Suprapubic skin (tissue), 4 donors: ENCODE data around the gene PDIK1L. TPM values are rescaled to one million over a fixed set of nuclear protein-coding genes. Genes with fewer than 3 reads are reported as not detected.

Source experiments
- DNase-seq, 2 donors: peaks; one replicate each; pipeline ENCODE4 v3.0.0-alpha.2; 2019; ENCODE audit warnings: low spot score in 2 of 2
- H3K27ac ChIP-seq: fragments of 200-600 bp; sonication (generic); one replicate; pipeline ENCODE4 v1.5.1; 2019
- H3K27me3 ChIP-seq: fragments of 200-600 bp; sonication (generic); one replicate; pipeline ENCODE4 v1.5.1; 2019
- H3K36me3 ChIP-seq: fragments of 200-600 bp; sonication (generic); one replicate; pipeline ENCODE4 v1.5.1; 2019
- H3K4me1 ChIP-seq: fragments of 200-600 bp; sonication (generic); one replicate; pipeline ENCODE4 v1.5.1; 2019
- H3K4me3 ChIP-seq: fragments of 200-600 bp; sonication (generic); one replicate; pipeline ENCODE4 v1.5.1; 2019; ENCODE audit warnings: mild to moderate bottlenecking
- H3K9me3 ChIP-seq: fragments of 200-600 bp; sonication (generic); one replicate; pipeline ENCODE4 v1.5.1; 2019
- EP300 ChIP-seq: sonication (generic); formaldehyde crosslinking; IDR thresholded peaks from one replicate; pipeline ENCODE4 v1.6.1; 2017; ENCODE audit warnings: antibody characterized with exemption
- POLR2A ChIP-seq, 2 donors: fragments of 450-650 bp; IDR thresholded peaks; one replicate each; pipeline ENCODE4 v1.6.1; 2017; ENCODE audit warnings: antibody characterized with exemption in 2 of 2, mild to moderate bottlenecking in 2 of 2, moderate library complexity in 2 of 2
- POLR2AphosphoS5 ChIP-seq, 3 donors: sonication (generic); formaldehyde crosslinking; IDR thresholded peaks; one replicate each; pipeline ENCODE4 v1.6.1; 2017; ENCODE audit warnings: antibody characterized with exemption in 3 of 3
- WGBS: methylation state at CpG from one replicate; pipeline ENCODE4 v1.1.5; 2018; 5-methylcytosine and 5-hydroxymethylcytosine counted together
- total RNA-seq, 4 donors: library from RNA; depleted of rRNA; stranded (reverse); fragments of >200 nt; gene quantifications; one replicate each; pipeline ENCODE4 v1.1.0, GENCODE V29; 2016
- TF ChIP-seq, protein P1 (sequence below), 2 donors: fragments of 200-600 bp in 1 of 2; fragments of 450-650 bp in 1 of 2; sonication (generic) in 1 of 2; IDR thresholded peaks; one replicate each; pipeline ENCODE4 v1.5.1; 2016 to 2019; ENCODE audit warnings: antibody characterized with exemption in 2 of 2, mild to moderate bottlenecking in 1 of 2, moderate library complexity in 1 of 2

The PDIK1L gene
- total RNA-seq, 4 donors from 2014 or later, result 9.1 to 14.1 (median 10.0) TPM

DNA sequence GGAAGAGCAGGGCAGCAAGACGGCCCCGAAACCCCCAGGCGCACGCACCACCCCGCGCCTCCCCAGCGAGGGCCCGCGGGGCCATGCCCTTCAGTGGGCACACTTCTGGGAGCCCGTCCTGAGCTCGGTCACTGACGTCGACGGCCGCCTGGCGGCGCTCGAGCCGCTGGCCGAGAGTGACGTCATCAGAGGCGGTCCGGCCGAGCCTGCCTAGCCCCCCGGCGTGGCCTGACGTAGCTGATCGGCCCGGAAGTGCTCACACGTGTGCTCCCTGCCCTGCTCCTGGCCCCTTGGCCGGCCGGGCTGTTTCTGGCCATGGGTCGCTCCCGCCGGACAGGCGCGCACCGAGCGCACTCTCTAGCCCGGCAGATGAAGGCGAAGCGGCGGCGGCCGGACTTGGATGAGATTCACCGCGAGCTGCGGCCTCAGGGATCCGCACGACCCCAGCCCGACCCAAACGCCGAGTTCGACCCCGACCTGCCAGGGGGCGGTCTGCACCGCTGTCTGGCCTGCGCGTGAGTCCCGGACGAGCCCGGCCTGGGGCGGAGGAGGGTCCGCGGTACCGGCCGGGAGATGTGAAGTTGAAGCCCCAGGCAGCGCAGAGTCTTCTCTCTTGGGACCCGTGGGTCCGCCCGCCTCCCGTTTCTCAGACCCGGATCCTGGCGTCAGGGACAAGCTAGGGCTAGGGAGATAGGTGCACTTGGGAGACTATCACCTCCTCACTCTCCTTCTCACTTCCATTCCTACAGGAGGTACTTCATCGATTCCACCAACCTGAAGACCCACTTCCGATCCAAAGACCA is 58.2 kb downstream of the PDIK1L start, which contains the start of gene ZNF593:
TSS of gene ZNF593 (plus strand) at position 240 of the 803 bp plus-strand sequence. CDS start at position 316, 76 bp downstream.
- no peak for TF ChIP-seq POLR2A (IDR thresholded peaks at IDR 0.05)
- TF ChIP-seq, protein P1, sequence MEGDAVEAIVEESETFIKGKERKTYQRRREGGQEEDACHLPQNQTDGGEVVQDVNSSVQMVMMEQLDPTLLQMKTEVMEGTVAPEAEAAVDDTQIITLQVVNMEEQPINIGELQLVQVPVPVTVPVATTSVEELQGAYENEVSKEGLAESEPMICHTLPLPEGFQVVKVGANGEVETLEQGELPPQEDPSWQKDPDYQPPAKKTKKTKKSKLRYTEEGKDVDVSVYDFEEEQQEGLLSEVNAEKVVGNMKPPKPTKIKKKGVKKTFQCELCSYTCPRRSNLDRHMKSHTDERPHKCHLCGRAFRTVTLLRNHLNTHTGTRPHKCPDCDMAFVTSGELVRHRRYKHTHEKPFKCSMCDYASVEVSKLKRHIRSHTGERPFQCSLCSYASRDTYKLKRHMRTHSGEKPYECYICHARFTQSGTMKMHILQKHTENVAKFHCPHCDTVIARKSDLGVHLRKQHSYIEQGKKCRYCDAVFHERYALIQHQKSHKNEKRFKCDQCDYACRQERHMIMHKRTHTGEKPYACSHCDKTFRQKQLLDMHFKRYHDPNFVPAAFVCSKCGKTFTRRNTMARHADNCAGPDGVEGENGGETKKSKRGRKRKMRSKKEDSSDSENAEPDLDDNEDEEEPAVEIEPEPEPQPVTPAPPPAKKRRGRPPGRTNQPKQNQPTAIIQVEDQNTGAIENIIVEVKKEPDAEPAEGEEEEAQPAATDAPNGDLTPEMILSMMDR (IDR thresholded peaks at IDR 0.05), result peak; percentile 86 to 92
- TF ChIP-seq EP300, result no peak
- TF ChIP-seq POLR2AphosphoS5 (IDR thresholded peaks at IDR 0.05), result peak in 2 of 3 donors; percentile 60 to 67
- 1% methylated on average over 62 of the region's 76 CpGs for WGBS
- Histone ChIP-seq H3K27me3 (no peaks in the 10 kb centered on the region), H3K9me3 (no peaks in the 10 kb centered on the region), H3K4me3 (peak within 1 kb of the TSS; percentile 90), H3K36me3 (peaks cover 3% of the 10 kb centered on the region), H3K4me1 (peaks cover 18% of the 10 kb centered on the region), H3K27ac (peak within 1 kb of the TSS; percentile 4)
- DNase-seq, result peak; percentile 93 to 95

DNA sequence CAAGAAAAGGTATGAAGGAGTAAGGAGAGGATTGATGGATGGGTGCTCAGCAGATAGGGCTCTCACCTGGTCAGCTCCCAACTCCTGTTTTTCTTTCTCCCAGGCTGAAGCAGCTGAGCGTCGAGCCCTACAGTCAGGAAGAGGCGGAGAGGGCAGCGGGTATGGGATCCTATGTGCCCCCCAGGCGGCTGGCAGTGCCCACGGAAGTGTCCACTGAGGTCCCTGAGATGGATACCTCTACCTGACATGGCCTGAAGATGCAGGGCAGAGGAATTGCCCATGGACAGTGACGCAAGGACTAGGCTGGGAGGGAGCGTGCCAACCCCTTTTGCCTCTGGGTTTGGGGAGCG is 58.8 kb downstream of the PDIK1L start:
- no peak for DNase-seq
- Histone ChIP-seq H3K4me3 (peak overlapping the region; percentile 90), H3K9me3 (no peaks in the 10 kb centered on the region), H3K36me3 (peaks cover 3% of the 10 kb centered on the region), H3K27ac (no peak overlapping the region), H3K27me3 (no peaks in the 10 kb centered on the region), H3K4me1 (peaks cover 18% of the 10 kb centered on the region)
- TF ChIP-seq EP300 (no peak), POLR2AphosphoS5 (IDR thresholded peaks at IDR 0.05) (no peak), POLR2A (IDR thresholded peaks at IDR 0.05) (no peak)
- TF ChIP-seq, protein P1 (IDR thresholded peaks at IDR 0.05), result no peak
- WGBS, result 74% methylated on average over 7 of the region's 9 CpGs

DNA sequence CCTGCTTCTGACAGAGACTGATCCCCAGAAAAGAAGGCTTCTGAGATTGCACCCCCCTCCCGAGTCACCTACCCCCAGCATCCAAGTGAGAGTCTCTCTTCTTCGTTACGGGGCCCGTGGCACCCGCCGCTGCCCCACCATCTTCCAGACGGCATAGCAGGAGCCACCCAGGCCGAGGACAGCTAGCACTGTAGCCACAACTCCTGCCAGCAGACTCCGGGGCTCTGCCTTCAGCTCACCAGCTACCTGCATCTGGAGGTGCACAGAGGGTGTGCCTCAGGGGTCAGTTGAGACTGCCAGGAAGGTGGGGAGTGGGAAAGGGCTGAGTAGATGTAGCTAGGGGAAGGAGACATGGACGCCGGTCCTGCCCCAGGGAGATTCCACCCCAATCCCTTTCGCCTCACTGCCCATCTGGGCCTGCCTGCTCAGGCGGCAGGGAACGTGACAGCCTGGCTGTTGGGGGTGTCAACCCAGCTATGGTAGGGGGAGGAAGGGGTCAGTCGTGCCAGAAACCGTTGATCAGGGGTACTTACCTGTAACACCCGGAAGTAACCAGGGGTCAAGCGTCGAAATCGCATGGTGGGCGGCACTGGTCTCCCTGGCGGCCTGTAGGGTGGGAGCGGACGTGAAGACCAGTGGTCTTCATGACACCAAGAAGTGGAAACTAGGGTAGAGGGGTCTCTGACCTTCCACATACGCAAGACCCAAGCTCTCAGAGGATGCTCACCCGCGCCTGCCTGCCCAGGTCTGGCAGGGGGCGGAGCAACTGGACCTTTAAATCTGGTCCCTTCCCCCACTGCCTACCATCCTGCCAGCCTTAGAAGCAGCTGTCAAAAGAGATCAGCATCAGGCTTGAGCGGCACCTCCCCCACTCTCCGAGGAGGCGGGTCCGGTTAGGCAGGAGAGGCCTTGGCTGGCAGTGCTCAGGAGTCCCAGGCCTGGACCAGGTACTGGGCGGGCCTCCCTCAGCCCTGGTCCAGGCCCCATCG is 59.8 kb downstream of the PDIK1L start, which contains the start of gene ZNF593OS:
TSS of gene ZNF593OS (minus strand) at position 749 of the 989 bp plus-strand sequence. CDS start at position 578, 171 bp downstream.
- no peak for DNase-seq
- Histone ChIP-seq H3K27me3 (no peaks in the 10 kb centered on the region), H3K27ac (no peak within 1 kb of the TSS), H3K4me1 (peaks cover 18% of the 10 kb centered on the region), H3K36me3 (peaks cover 3% of the 10 kb centered on the region), H3K9me3 (no peaks in the 10 kb centered on the region), H3K4me3 (peak within 1 kb of the TSS; percentile 90)
- WGBS, result 91% methylated on average over 29 of the region's 34 CpGs
- TF ChIP-seq POLR2A (IDR thresholded peaks at IDR 0.05) (no peak), EP300 (no peak), POLR2AphosphoS5 (IDR thresholded peaks at IDR 0.05) (no peak)

Other genes with a start within 250 kb of the PDIK1L start
- gene PAQR7, start 236.1 kb upstream of the PDIK1L start, total RNA-seq, result 10 to 100 TPM; 14.3 to 20.9 (median 16.6) TPM
- gene STMN1, start 205.4 kb upstream of the PDIK1L start, total RNA-seq, result 10 to 100 TPM; 21.8 to 33.6 (median 28.1) TPM
- gene PAFAH2, start 113.8 kb upstream of the PDIK1L start, total RNA-seq, result 10 to 100 TPM; 16.6 to 31.3 (median 20.0) TPM
- 1 to 10 TPM; 1.6 to 9.5 (median 4.2) TPM for gene EXTL1, start 90.0 kb upstream of the PDIK1L start, total RNA-seq
- 1 to 10 TPM in 2 of 4 donors, under 1 TPM in 2; 0.15 to 2.0 (median 1.1) TPM for gene SLC30A2, start 65.7 kb upstream of the PDIK1L start, total RNA-seq
- gene TRIM63, start 44.2 kb upstream of the PDIK1L start, total RNA-seq, result 1 to 10 TPM in 3 of 4 donors, under 1 TPM in 1; 0.42 to 2.4 (median 1.5) TPM
- 1 to 10 TPM; 2.4 to 3.6 (median 2.7) TPM for gene FAM110D, start 47.3 kb downstream of the PDIK1L start, total RNA-seq
- not detected for gene C1orf232, start 57.1 kb downstream of the PDIK1L start, total RNA-seq
- 10 to 100 TPM; 15.3 to 53.4 (median 28.3) TPM for gene ZNF593, start 58.1 kb downstream of the PDIK1L start, total RNA-seq
- not detected for gene ZNF593OS, start 60.0 kb downstream of the PDIK1L start, total RNA-seq
- gene CNKSR1, start 65.7 kb downstream of the PDIK1L start, total RNA-seq, result 10 to 100 TPM; 45.6 to 91.2 (median 53.7) TPM
- not detected for gene CATSPER4, start 78.8 kb downstream of the PDIK1L start, total RNA-seq
- gene CEP85, start 122.4 kb downstream of the PDIK1L start, total RNA-seq, result 10 to 100 TPM; 18.2 to 27.8 (median 18.7) TPM
- gene SH3BGRL3, start 168.3 kb downstream of the PDIK1L start, total RNA-seq, result 100 to 1,000 TPM in 1 of 4 donors, 10 to 100 TPM in 3; 53.5 to 104 (median 92.8) TPM
- 10 to 100 TPM in 2 of 4 donors, 1 to 10 TPM in 2; 3.2 to 19.1 (median 9.1) TPM for gene UBXN11, start 194.8 kb downstream of the PDIK1L start, total RNA-seq
- 10 to 100 TPM in 1 of 4 donors, 1 to 10 TPM in 3; 2.3 to 11.4 (median 9.9) TPM for gene CD52, start 206.1 kb downstream of the PDIK1L start, total RNA-seq
- gene CRYBG2, start 242.3 kb downstream of the PDIK1L start, total RNA-seq, result 10 to 100 TPM; 47.8 to 96.9 (median 62.8) TPM